GM12891 (cell line): ENCODE data around the gene RPS25.

Experiments
- POLR2A ChIP-seq: IDR thresholded peaks from 2 replicates; pipeline ENCODE4 v1.6.1; 2011; ENCODE audit warnings: low read depth, low read length, control low read depth
- POLR2AphosphoS5 ChIP-seq: IDR thresholded peaks from 2 replicates; pipeline ENCODE4 v1.6.1; 2011; ENCODE audit warnings: low read depth, low read length, control low read depth

- no peak for TF ChIP-seq POLR2A
- no peak for TF ChIP-seq POLR2AphosphoS5
Measured at GRCh38 chr11:119029340-119030028, 11.3 kb upstream of the RPS25 start.
